SKM-1 (cell line): ENCODE measurements around the gene BACH2.
A peak's percentile ranks its signal among the peaks of the same experiment; 100 is the strongest.

Experiments used
- DNase-seq: peaks from one replicate; lab custom pipeline; 2025; ENCODE audit not compliant: unreplicated experiment; lab: John Stamatoyannopoulos, UW

Gene BACH2

GRCh38 chr6:90003941-90004340, 292.7 kb downstream of the BACH2 start:
- no peak for DNase-seq

GRCh38 chr6:90003069-90003795, 293.4 kb downstream of the BACH2 start:
- no peak for DNase-seq

GRCh38 chr6:90000864-90001731, 295.5 kb downstream of the BACH2 start:
- no peak for DNase-seq

- DNase-seq, result peak; percentile 65
These were observed 296.5 kb downstream of the BACH2 start for GRCh38 chr6:89999945-90000825.

GRCh38 chr6:89999154-89999553, 297.5 kb downstream of the BACH2 start:
- no peak for DNase-seq

- DNase-seq, result peak; percentile 59
These were observed 298.9 kb downstream of the BACH2 start for GRCh38 chr6:89997456-89998445.

- no peak for DNase-seq
These were observed 303.2 kb downstream of the BACH2 start for GRCh38 chr6:89993411-89993810.

GRCh38 chr6:89992818-89993217, 303.8 kb downstream of the BACH2 start:
- DNase-seq, result no peak

- DNase-seq, result no peak
These were observed 306.9 kb downstream of the BACH2 start for GRCh38 chr6:89989742-89990141.

GRCh38 chr6:89987830-89988229, 308.8 kb downstream of the BACH2 start:
- DNase-seq, result no peak

- no peak for DNase-seq
These were observed 309.5 kb downstream of the BACH2 start for GRCh38 chr6:89987140-89987539.

- DNase-seq, result no peak
These were observed 310.0 kb downstream of the BACH2 start for GRCh38 chr6:89986650-89987074.

- no peak for DNase-seq
These were observed 310.7 kb downstream of the BACH2 start for GRCh38 chr6:89985751-89986493.

GRCh38 chr6:89984926-89985750, 311.5 kb downstream of the BACH2 start:
- no peak for DNase-seq

GRCh38 chr6:89980353-89980752, 316.3 kb downstream of the BACH2 start:
- DNase-seq, result no peak

- no peak for DNase-seq
These were observed 317.0 kb downstream of the BACH2 start for GRCh38 chr6:89979481-89980119.

GRCh38 chr6:89978749-89979145, 317.9 kb downstream of the BACH2 start:
- DNase-seq, result no peak
